IPS DF 6.9 (cell line): ENCODE results near the gene EIF4EBP3.

ENCODE experiments used
- DNase-seq: peaks from one replicate; pipeline ENCODE4 v3.0.0-alpha.2; 2013; ENCODE audit warnings: low read depth, low spot score
- H3K27ac ChIP-seq: one replicate; pipeline ENCODE4 v1.5.1; 2013; ENCODE audit warnings: low read length, control low read depth
- H3K27me3 ChIP-seq: 2 replicates; pipeline ENCODE4 v1.6.1; 2013; ENCODE audit warnings: mild to moderate bottlenecking, low read length; ENCODE audit not compliant: control insufficient read depth, insufficient read depth
- H3K36me3 ChIP-seq: 2 replicates; pipeline ENCODE4 v1.6.1; 2013; ENCODE audit warnings: low read length; ENCODE audit not compliant: control insufficient read depth, insufficient read depth
- H3K4me1 ChIP-seq: 2 replicates; pipeline ENCODE4 v1.6.1; 2013; ENCODE audit warnings: low read length; ENCODE audit not compliant: control insufficient read depth, insufficient read depth
- H3K4me3 ChIP-seq: 2 replicates; pipeline ENCODE4 v1.5.1; 2013; ENCODE audit warnings: mild to moderate bottlenecking, low read length
- H3K9me3 ChIP-seq: 2 replicates; pipeline ENCODE4 v1.6.1; 2013; ENCODE audit warnings: low read length, inconsistent platforms; ENCODE audit not compliant: control insufficient read depth, insufficient read depth
- WGBS: extraction: QIAGEN DNeasy Blood & Tissue Kit; methylation state at CpG from one replicate; pipeline ENCODE4 v1.1.7; 2013; ENCODE audit warnings: mixed read lengths, missing lambda C conversion rate; ENCODE audit not compliant: insufficient read length, insufficient coverage; 5-methylcytosine and 5-hydroxymethylcytosine counted together

The EIF4EBP3 gene

GRCh38 chr5:140594169-140594568, 46.7 kb downstream of the EIF4EBP3 start:
- no peak overlapping the region for H3K27ac ChIP-seq
- H3K4me1 ChIP-seq: no peaks in the 10 kb centered on the region
- no CpG with 5 or more reads among the region's 6 CpGs for WGBS
- H3K27me3 ChIP-seq: no peaks in the 10 kb centered on the region
- DNase-seq: no peak
- H3K36me3 ChIP-seq: no peaks in the 10 kb centered on the region
- H3K9me3 ChIP-seq: no peaks in the 10 kb centered on the region
- no peak overlapping the region for H3K4me3 ChIP-seq

GRCh38 chr5:140595538-140596300, 48.3 kb downstream of the EIF4EBP3 start:
- Histone ChIP-seq H3K4me1 (no peaks in the 10 kb centered on the region), H3K27me3 (no peaks in the 10 kb centered on the region), H3K36me3 (no peaks in the 10 kb centered on the region), H3K4me3 (no peak overlapping the region), H3K27ac (no peak overlapping the region), H3K9me3 (no peaks in the 10 kb centered on the region)
- DNase-seq: no peak
- WGBS: no CpG with 5 or more reads among the region's 5 CpGs

- no peaks in the 10 kb centered on the region for H3K36me3 ChIP-seq
- H3K9me3 ChIP-seq: no peaks in the 10 kb centered on the region
- H3K4me3 ChIP-seq: no peak overlapping the region
- H3K27me3 ChIP-seq: no peaks in the 10 kb centered on the region
- DNase-seq: no peak
- no peaks in the 10 kb centered on the region for H3K4me1 ChIP-seq
- WGBS: no CpG with 5 or more reads among the region's 1 CpG
- H3K27ac ChIP-seq: no peak overlapping the region
Observed at GRCh38 chr5:140596321-140596741, 48.9 kb downstream of the EIF4EBP3 start.

GRCh38 chr5:140598836-140599235, 51.4 kb downstream of the EIF4EBP3 start:
- H3K36me3 ChIP-seq: no peaks in the 10 kb centered on the region
- DNase-seq: no peak
- no peak overlapping the region for H3K4me3 ChIP-seq
- H3K4me1 ChIP-seq: no peaks in the 10 kb centered on the region
- no peaks in the 10 kb centered on the region for H3K27me3 ChIP-seq
- WGBS: no CpG with 5 or more reads among the region's 2 CpGs
- no peaks in the 10 kb centered on the region for H3K9me3 ChIP-seq
- no peak overlapping the region for H3K27ac ChIP-seq
